ENCODE measurements around the gene TSEN15. TPM values are rescaled to one million over a fixed set of nuclear protein-coding genes. Genes with fewer than 3 reads are reported as not detected.
"Not testable (repeated sequence)": the region's sequence is repeated elsewhere in the genome, so short reads cannot be mapped to it uniquely, and the experiment has no call there.

The TSEN15 gene
- total and polyA plus RNA-seq, 3 donors from 2014 or later, result 24.4 to 36.3 (median 33.8) TPM

GRCh38 chr1:184041731-184042130 lies 9.8 kb upstream of the TSEN15 start:
- no peaks in the 10 kb centered on the region for H3K9me3 ChIP-seq
- WGBS, 2 donors, result 83 to 93% methylated on average over 3 of the region's 3 CpGs
- no peak for DNase-seq
- TF ChIP-seq CTCF (IDR thresholded peaks at IDR 0.05) (no peak), POLR2A (IDR thresholded peaks at IDR 0.05) (no peak)
- no peaks in the 10 kb centered on the region for H3K36me3 ChIP-seq (ENCODE audit: low read depth, missing control alignments)
- intact Hi-C loops (cut with DNase I; ENCODE audit: low total_unique reads), result no loop called here
- no peak overlapping the region for H3K4me3 ChIP-seq
- H3K27ac ChIP-seq, result no peak overlapping the region
- no peaks in the 10 kb centered on the region for H3K27me3 ChIP-seq
- H3K4me1 ChIP-seq, result no peaks in the 10 kb centered on the region

DNA sequence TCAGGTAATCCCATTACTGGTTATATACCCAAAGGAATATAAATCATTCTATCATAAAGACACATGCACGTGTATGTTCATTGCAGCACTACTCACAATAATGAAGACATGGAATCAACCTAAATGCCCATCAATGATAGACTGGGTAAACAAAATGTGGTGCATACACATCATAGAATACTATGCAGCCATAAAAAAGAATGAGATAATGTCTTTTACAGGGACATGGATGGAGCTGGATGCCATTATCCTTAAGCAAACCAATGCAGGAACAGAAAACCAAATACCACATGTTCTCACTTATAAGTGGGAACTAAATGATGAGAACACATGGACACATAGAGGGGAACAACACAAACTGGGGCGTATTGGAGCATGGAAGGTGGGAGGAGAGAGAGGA lies 8.2 kb upstream of the TSEN15 start:
- H3K4me1 ChIP-seq; H3K27me3 ChIP-seq; H3K36me3 ChIP-seq (ENCODE audit: low read depth, missing control alignments); H3K9me3 ChIP-seq; intact Hi-C loops (cut with DNase I; ENCODE audit: low total_unique reads); H3K27ac ChIP-seq; DNase-seq; H3K4me3 ChIP-seq: not testable (repeated sequence)
- 82 to 93% methylated on average over 2 of the region's 2 CpGs for WGBS, 2 donors

DNA sequence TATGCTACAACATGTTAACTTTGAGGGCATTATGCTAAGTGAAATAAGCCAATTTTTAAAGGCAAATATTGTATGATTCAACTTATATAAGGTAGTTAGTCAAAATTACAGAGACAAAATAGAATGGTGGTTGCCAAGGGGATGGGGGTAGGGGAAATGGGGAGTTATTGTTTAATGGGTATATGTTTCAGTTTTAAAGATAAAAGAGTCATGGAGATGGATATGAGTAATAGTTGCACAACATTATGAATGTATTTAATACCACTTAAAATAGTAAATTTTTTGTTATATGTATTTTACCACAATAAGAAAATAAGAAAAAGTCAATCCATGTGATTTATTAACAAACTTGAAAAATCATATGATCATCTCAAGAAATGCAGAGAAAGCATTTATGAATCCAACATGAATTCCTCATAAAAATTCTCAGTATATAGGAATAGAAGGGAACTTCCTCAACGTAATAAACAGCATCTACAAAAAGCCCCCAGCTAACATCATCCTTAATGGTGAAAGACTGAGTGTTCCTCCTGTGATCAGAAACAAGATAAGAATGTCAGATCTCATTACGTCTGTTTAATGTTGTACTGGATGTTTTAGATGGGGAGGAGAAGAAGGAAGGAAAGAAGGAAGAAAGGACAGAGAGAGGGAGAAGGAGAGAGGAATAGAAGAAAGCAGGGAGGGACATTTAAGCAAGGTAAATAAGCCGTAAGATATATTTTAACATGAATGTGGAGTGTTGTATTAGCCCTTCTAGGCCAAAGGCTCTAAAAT lies 6.7 kb upstream of the TSEN15 start:
- intact Hi-C loops (cut with DNase I; ENCODE audit: low total_unique reads), result no loop called here
- no peak overlapping the region for H3K27ac ChIP-seq
- no peak overlapping the region for H3K4me3 ChIP-seq
- no peaks in the 10 kb centered on the region for H3K4me1 ChIP-seq
- no peaks in the 10 kb centered on the region for H3K9me3 ChIP-seq
- WGBS, 2 donors, result 76 to 80% methylated on average over 3 of the region's 3 CpGs
- no peak for DNase-seq
- H3K36me3 ChIP-seq (ENCODE audit: low read depth, missing control alignments), result no peaks in the 10 kb centered on the region
- H3K27me3 ChIP-seq, result no peaks in the 10 kb centered on the region
- no peak for TF ChIP-seq CTCF (IDR thresholded peaks at IDR 0.05)
- TF ChIP-seq POLR2A (IDR thresholded peaks at IDR 0.05), result no peak

DNA sequence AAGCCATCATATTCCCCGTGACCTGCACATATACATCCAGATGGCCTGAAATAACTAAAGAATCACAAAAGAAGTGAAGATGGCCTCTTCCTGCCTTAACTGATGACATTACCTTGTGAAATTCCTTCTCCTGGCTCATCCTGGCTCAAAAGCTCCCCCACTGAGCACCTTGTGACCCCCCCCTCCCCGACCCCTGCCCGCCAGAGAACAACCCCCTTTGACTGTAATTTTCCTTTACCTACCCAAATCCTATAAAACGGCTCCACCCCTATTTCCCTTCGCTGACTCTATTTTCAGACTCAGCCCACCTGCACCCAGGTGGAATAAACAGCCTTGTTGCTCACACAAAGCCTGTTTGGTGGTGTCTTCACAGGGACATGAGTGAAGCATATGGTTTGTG lies 4.0 kb upstream of the TSEN15 start:
- 75 to 82% methylated on average over 5 of the region's 5 CpGs for WGBS, 2 donors
- DNase-seq; intact Hi-C loops (cut with DNase I; ENCODE audit: low total_unique reads); H3K9me3 ChIP-seq; H3K36me3 ChIP-seq (ENCODE audit: low read depth, missing control alignments); H3K27ac ChIP-seq; H3K4me3 ChIP-seq; H3K4me1 ChIP-seq; H3K27me3 ChIP-seq: not testable (repeated sequence)

DNA sequence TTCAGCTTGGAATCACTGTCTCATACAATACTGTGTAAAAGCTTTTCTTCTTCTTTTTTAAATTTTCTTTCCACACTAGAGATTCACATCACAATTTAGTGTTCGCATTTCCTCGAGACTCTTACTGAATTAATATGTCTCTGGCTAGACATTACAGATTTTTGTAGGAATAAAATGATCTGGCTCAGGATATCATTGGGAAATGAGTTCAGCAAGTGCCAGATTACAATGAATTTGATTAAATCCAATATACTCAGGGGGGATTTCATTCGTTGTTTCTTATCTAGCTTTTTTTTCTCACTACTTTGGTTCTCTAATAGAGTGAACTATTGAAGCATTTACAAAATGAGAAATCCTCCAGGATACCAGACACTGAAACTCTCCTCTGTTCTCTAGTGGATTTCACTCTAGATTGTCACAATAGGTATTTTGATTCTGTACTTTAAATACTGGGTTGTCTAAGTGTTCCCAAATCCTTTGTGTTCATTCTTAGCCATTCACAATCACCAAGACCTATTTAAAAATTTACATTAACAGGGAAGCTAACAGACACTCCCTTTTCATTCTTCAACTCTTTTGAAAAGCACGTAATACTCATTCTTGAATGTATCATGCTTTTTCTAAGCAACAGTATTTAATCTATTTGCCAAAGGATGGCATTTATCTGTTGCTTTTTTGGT lies 2.8 kb upstream of the TSEN15 start:
- H3K9me3 ChIP-seq, result no peaks in the 10 kb centered on the region
- intact Hi-C loops (cut with DNase I; ENCODE audit: low total_unique reads), result no loop called here
- no peak overlapping the region for H3K27ac ChIP-seq
- no peaks in the 10 kb centered on the region for H3K27me3 ChIP-seq
- TF ChIP-seq CTCF (IDR thresholded peaks at IDR 0.05), result no peak
- no peak for TF ChIP-seq POLR2A (IDR thresholded peaks at IDR 0.05)
- H3K36me3 ChIP-seq (ENCODE audit: low read depth, missing control alignments), result no peaks in the 10 kb centered on the region
- no peaks in the 10 kb centered on the region for H3K4me1 ChIP-seq
- WGBS, 2 donors, result 70 to 73% methylated on average over 4 of the region's 4 CpGs
- H3K4me3 ChIP-seq, result no peak overlapping the region
- DNase-seq, result no peak
